ENCODE results near the gene STPG1. TPM values are rescaled to one million over a fixed set of nuclear protein-coding genes. Genes with fewer than 3 reads are reported as not detected.

The STPG1 gene
- total and polyA plus RNA-seq, 8 donors: 7.8 to 11.1 (median 9.0) TPM

GRCh38 chr1:24410750-24411149 is 2.8 kb downstream of the STPG1 start:
- no peak for ATAC-seq
- TF ChIP-seq CTCF (IDR thresholded peaks at IDR 0.05): no peak
- no peaks in the 10 kb centered on the region for H3K9me3 ChIP-seq
- H3K4me3 ChIP-seq: no peak overlapping the region
- intact Hi-C loops (cut with DNase I): no loop called here
- DNase-seq: no peak
- H3K36me3 ChIP-seq: no peaks in the 10 kb centered on the region
- H3K27ac ChIP-seq: no peak overlapping the region
- H3K4me1 ChIP-seq: peaks cover 0 to 26% of the 10 kb centered on the region in 2 donors
- no peaks in the 10 kb centered on the region for H3K27me3 ChIP-seq

GRCh38 chr1:24409535-24409934 is 4.0 kb downstream of the STPG1 start:
- H3K9me3 ChIP-seq: no peaks in the 10 kb centered on the region
- intact Hi-C loops (cut with DNase I): no loop called here
- H3K36me3 ChIP-seq: no peaks in the 10 kb centered on the region
- no peak for DNase-seq
- peaks cover 0 to 16% of the 10 kb centered on the region in 2 donors for H3K4me1 ChIP-seq
- H3K27me3 ChIP-seq: no peaks in the 10 kb centered on the region
- TF ChIP-seq CTCF (IDR thresholded peaks at IDR 0.05): no peak
- no peak overlapping the region for H3K27ac ChIP-seq
- no peak for ATAC-seq
- H3K4me3 ChIP-seq: no peak overlapping the region

- H3K4me3 ChIP-seq: no peak overlapping the region
- DNase-seq (no peak), ATAC-seq (no peak)
- TF ChIP-seq CTCF (IDR thresholded peaks at IDR 0.05): no peak
- no peaks in the 10 kb centered on the region for H3K4me1 ChIP-seq
- intact Hi-C loops (cut with DNase I): no loop called here
- H3K27me3 ChIP-seq: no peaks in the 10 kb centered on the region
- no peaks in the 10 kb centered on the region for H3K36me3 ChIP-seq
- H3K9me3 ChIP-seq: no peaks in the 10 kb centered on the region
- H3K27ac ChIP-seq: no peak overlapping the region
Observed at GRCh38 chr1:24406788-24407187, 6.8 kb downstream of the STPG1 start.

GRCh38 chr1:24403806-24404205 is 9.8 kb downstream of the STPG1 start:
- no peak for TF ChIP-seq CTCF (IDR thresholded peaks at IDR 0.05)
- no peak for DNase-seq
- H3K9me3 ChIP-seq: no peaks in the 10 kb centered on the region
- H3K4me3 ChIP-seq: no peak overlapping the region
- peaks cover 0 to 5% of the 10 kb centered on the region in 2 donors for H3K36me3 ChIP-seq
- intact Hi-C loops (cut with DNase I): no loop called here
- no peaks in the 10 kb centered on the region for H3K27me3 ChIP-seq
- H3K4me1 ChIP-seq: no peaks in the 10 kb centered on the region
- no peak overlapping the region for H3K27ac ChIP-seq
- no peak for ATAC-seq

GRCh38 chr1:24400065-24400464 is 13.5 kb downstream of the STPG1 start:
- intact Hi-C loops (cut with DNase I): no loop called here
- no peak for TF ChIP-seq CTCF (IDR thresholded peaks at IDR 0.05)

More at GRCh38 chr1:24400065-24400464, 13.5 kb downstream of the STPG1 start:
- Histone ChIP-seq H3K27ac (no peak overlapping the region), H3K9me3 (no peaks in the 10 kb centered on the region), H3K27me3 (no peaks in the 10 kb centered on the region), H3K36me3 (peaks cover 0 to 5% of the 10 kb centered on the region in 2 donors), H3K4me3 (no peak overlapping the region), H3K4me1 (no peaks in the 10 kb centered on the region)
- no peak for ATAC-seq
- no peak for DNase-seq

All from left lung (tissue), 10 donors.